H9 (cell line): ENCODE measurements around the gene TAS2R40. TPM values are rescaled to one million over a fixed set of nuclear protein-coding genes. Genes with fewer than 3 reads are reported as not detected.

Experiments used
- DNase-seq: peaks from one replicate; pipeline ENCODE4 v3.0.0-alpha.2; 2017
- H2AFZ ChIP-seq: one replicate; pipeline ENCODE4 v1.6.1; 2013; ENCODE audit warnings: mild to moderate bottlenecking, low read length, control low read depth, moderate library complexity
- H2AK5ac ChIP-seq: 2 replicates; pipeline ENCODE4 v1.6.1; 2013; ENCODE audit warnings: low read length, control low read depth, mixed read lengths; ENCODE audit not compliant: insufficient read length
- H2BK120ac ChIP-seq: one replicate; pipeline ENCODE4 v1.6.1; 2013; ENCODE audit warnings: low read depth, mild to moderate bottlenecking, low read length, control low read depth, inconsistent platforms; ENCODE audit not compliant: poor library complexity, severe bottlenecking
- H2BK12ac ChIP-seq: 2 replicates; pipeline ENCODE4 v1.6.1; 2013; ENCODE audit warnings: low read length, control low read depth, mixed read lengths, low read depth; ENCODE audit not compliant: insufficient read length
- H2BK15ac ChIP-seq: 2 replicates; pipeline ENCODE4 v1.6.1; 2013; ENCODE audit warnings: low read depth, low read length, control low read depth
- H2BK20ac ChIP-seq: one replicate; pipeline ENCODE4 v1.6.1; 2013; ENCODE audit warnings: low read depth, mild to moderate bottlenecking, low read length, control low read depth, inconsistent platforms; ENCODE audit not compliant: poor library complexity, severe bottlenecking
- H2BK5ac ChIP-seq: 2 replicates; pipeline ENCODE4 v1.6.1; 2013; ENCODE audit warnings: low read length, control low read depth, mixed read lengths; ENCODE audit not compliant: insufficient read length
- H3K14ac ChIP-seq: 2 replicates; pipeline ENCODE4 v1.6.1; 2013; ENCODE audit warnings: low read length, control low read depth; ENCODE audit not compliant: insufficient read depth
- H3K18ac ChIP-seq: 2 replicates; pipeline ENCODE4 v1.6.1; 2013; ENCODE audit warnings: low read depth, mild to moderate bottlenecking, mixed read lengths, low read length, control low read depth; ENCODE audit not compliant: insufficient read length
- H3K23ac ChIP-seq: 2 replicates; pipeline ENCODE4 v1.6.1; 2013; ENCODE audit warnings: low read length, control low read depth, mixed read lengths, low read depth; ENCODE audit not compliant: insufficient read length
- H3K23me2 ChIP-seq: 2 replicates; pipeline ENCODE4 v1.6.1; 2013; ENCODE audit warnings: low read depth, mild to moderate bottlenecking, mixed read lengths, low read length, control low read depth; ENCODE audit not compliant: insufficient read length, poor library complexity, severe bottlenecking
- H3K27ac ChIP-seq: 2 replicates; pipeline ENCODE4 v1.5.1; 2013; ENCODE audit warnings: low read length, control low read depth, mixed read lengths, low read depth; ENCODE audit not compliant: insufficient read length
- H3K27me3 ChIP-seq: 2 replicates; pipeline ENCODE4 v1.6.1; 2013; ENCODE audit warnings: low read length, control low read depth, inconsistent platforms; ENCODE audit not compliant: insufficient read depth
- H3K4ac ChIP-seq: 2 replicates; pipeline ENCODE4 v1.6.1; 2013; ENCODE audit warnings: low read depth, mild to moderate bottlenecking, control low read depth, inconsistent platforms, low read length, moderate library complexity
- H3K4me1 ChIP-seq: 2 replicates; pipeline ENCODE4 v1.6.1; 2013; ENCODE audit warnings: low read length, control low read depth, inconsistent platforms; ENCODE audit not compliant: insufficient read depth
- H3K4me2 ChIP-seq: 2 replicates; pipeline ENCODE4 v1.6.1; 2013; ENCODE audit warnings: low read length, control low read depth, mixed read lengths; ENCODE audit not compliant: insufficient read length, insufficient read depth
- H3K56ac ChIP-seq: 2 replicates; pipeline ENCODE4 v1.6.1; 2013; ENCODE audit warnings: low read depth, mild to moderate bottlenecking, mixed read lengths, low read length, control low read depth; ENCODE audit not compliant: insufficient read length
- H3K79me1 ChIP-seq: 2 replicates; pipeline ENCODE4 v1.6.1; 2013; ENCODE audit warnings: low read depth, mild to moderate bottlenecking, moderate library complexity, low read length, control low read depth, inconsistent platforms; ENCODE audit not compliant: insufficient read depth, poor library complexity, severe bottlenecking
- H3K79me2 ChIP-seq: 2 replicates; pipeline ENCODE4 v1.6.1; 2013; ENCODE audit warnings: low read length, control low read depth, inconsistent platforms; ENCODE audit not compliant: insufficient read depth
- H3K9ac ChIP-seq: 2 replicates; pipeline ENCODE4 v1.6.1; 2013; ENCODE audit warnings: low read length, control low read depth, mixed read lengths; ENCODE audit not compliant: insufficient read length; ENCODE audit errors: extremely low read depth
- H3K9me3 ChIP-seq: one replicate; pipeline ENCODE4 v1.6.1; 2013; ENCODE audit warnings: low read depth, low read length, inconsistent platforms; ENCODE audit not compliant: control insufficient read depth
- H3T11ph ChIP-seq: one replicate; pipeline ENCODE4 v1.6.1; 2013; ENCODE audit warnings: mild to moderate bottlenecking, low read length, control low read depth, inconsistent platforms
- H4K20me1 ChIP-seq: one replicate; pipeline ENCODE4 v1.6.1; 2013; ENCODE audit not compliant: control insufficient read depth, insufficient read length, insufficient read depth
- H4K5ac ChIP-seq: 2 replicates; pipeline ENCODE4 v1.6.1; 2013; ENCODE audit warnings: low read depth, mild to moderate bottlenecking, mixed read lengths, low read length, control low read depth; ENCODE audit not compliant: insufficient read length
- H4K8ac ChIP-seq: replicated peaks from 2 replicates; pipeline ENCODE4 v1.6.1; 2013; ENCODE audit warnings: low read length, control low read depth, mixed read lengths, low read depth; ENCODE audit not compliant: insufficient read length
- H4K91ac ChIP-seq: 2 replicates; pipeline ENCODE4 v1.6.1; 2013; ENCODE audit warnings: low read depth, mild to moderate bottlenecking, moderate library complexity, mixed read lengths, low read length, control low read depth; ENCODE audit not compliant: insufficient read length
- H3K27ac Mint-ChIP-seq, 3 experiments: 2 replicates in 2 of 3; 3 replicates in 1 of 3; pipeline ENCODE4 v1.8.0; 2020 to 2021; ENCODE audit warnings: mixed read lengths in 3 of 3, mild to moderate bottlenecking in 1 of 3, moderate library complexity in 1 of 3
- H3K27me3 Mint-ChIP-seq: 2 replicates; pipeline ENCODE4 v1.8.0; 2021; ENCODE audit warnings: low read depth, mild to moderate bottlenecking, moderate library complexity, mixed read lengths
- H3K36me3 Mint-ChIP-seq, 3 experiments: 2 replicates in 2 of 3; 3 replicates in 1 of 3; pipeline ENCODE4 v1.8.0; 2020 to 2021; ENCODE audit warnings: low read depth in 3 of 3, mixed read lengths in 3 of 3; ENCODE audit not compliant: insufficient read depth in 1 of 3
- H3K4me1 Mint-ChIP-seq, 2 experiments: 2 replicates each; pipeline ENCODE4 v1.8.0; 2020; ENCODE audit warnings: mixed read lengths in 2 of 2
- H3K4me3 Mint-ChIP-seq, 2 experiments: 2 replicates in 1 of 2; 3 replicates in 1 of 2; pipeline ENCODE4 v1.8.0; 2020 to 2021; ENCODE audit warnings: mild to moderate bottlenecking in 2 of 2, mixed read lengths in 2 of 2, moderate library complexity in 1 of 2
- H3K9me3 Mint-ChIP-seq, 2 experiments: 2 replicates in 1 of 2; 3 replicates in 1 of 2; pipeline ENCODE4 v1.8.0; 2020; ENCODE audit warnings: mild to moderate bottlenecking in 2 of 2, mixed read lengths in 2 of 2, moderate library complexity in 1 of 2
- WGBS: extraction: QIAGEN DNeasy Blood & Tissue Kit; methylation state at CpG from one replicate; pipeline ENCODE4 v1.1.7; 2013; ENCODE audit warnings: missing lambda C conversion rate, low lambda C conversion rate, mixed read lengths; ENCODE audit not compliant: insufficient read length; ENCODE audit errors: extremely low coverage; 5-methylcytosine and 5-hydroxymethylcytosine counted together
- total RNA-seq: library from RNA; stranded (reverse); gene quantifications from 2 replicates; pipeline ENCODE4 v1.2.1, GENCODE V29; 2021
- TF ChIP-seq, protein P1 (sequence below): fragments of 200-600 bp; sonication (generic); conservative IDR thresholded peaks from 3 replicates; pipeline ENCODE4 v1.8.0; 2021; ENCODE audit warnings: antibody characterized with exemption, mild to moderate bottlenecking

Gene TAS2R40
- total RNA-seq, 1 experiment from 2014 or later = not detected

DNA sequence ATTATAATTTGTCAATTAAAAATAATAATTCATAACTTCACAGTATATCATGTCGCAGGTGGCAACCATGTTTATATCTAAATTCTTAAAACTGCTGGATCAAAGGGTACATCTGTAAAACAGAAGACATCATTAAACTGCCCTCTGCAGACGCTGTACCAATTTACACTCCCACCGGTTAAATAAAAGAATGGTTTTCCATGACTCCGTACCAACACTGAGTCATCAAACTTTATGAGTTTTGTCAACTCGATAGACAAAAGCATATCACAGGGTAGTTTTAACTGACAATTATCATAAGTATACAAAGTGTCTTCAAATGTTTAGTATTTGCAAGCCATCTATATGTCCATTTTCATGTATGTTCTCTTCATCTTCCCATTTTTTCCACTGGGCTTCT is 35.7 kb downstream of the TAS2R40 start:
- peaks cover 1% of the 10 kb centered on the region; the same call in 1 of the 2 replicates for H3K27me3 Mint-ChIP-seq
- Histone ChIP-seq H2BK120ac (no peak overlapping the region), H4K91ac (no peak overlapping the region), H3K27ac (no peak overlapping the region), H3K79me1 (no peaks in the 10 kb centered on the region), H3K27me3 (no peaks in the 10 kb centered on the region), H4K8ac (no peak overlapping the region), H4K5ac (no peak overlapping the region), H3T11ph (no peak overlapping the region), H3K14ac (no peak overlapping the region), H3K23me2 (no peaks in the 10 kb centered on the region), H2BK20ac (no peak overlapping the region), H3K18ac (no peak overlapping the region), H4K20me1 (no peaks in the 10 kb centered on the region), H2BK15ac (no peak overlapping the region), H3K9ac (no peak overlapping the region), H3K4me2 (no peak overlapping the region), H3K9me3 (no peaks in the 10 kb centered on the region), H3K23ac (no peak overlapping the region), H2AK5ac (no peak overlapping the region), H3K4me1 (no peaks in the 10 kb centered on the region), H2BK12ac (no peak overlapping the region), H3K79me2 (no peaks in the 10 kb centered on the region), H2AFZ (no peak overlapping the region), H3K4ac (no peak overlapping the region), H3K56ac (no peak overlapping the region), H2BK5ac (no peak overlapping the region)
- 0 out of 4 replicates have a peak, but pooled peaks cover 0 to under 1% of the 10 kb centered on the region in 2 experiments for H3K4me1 Mint-ChIP-seq
- no peak overlapping the region for H3K4me3 Mint-ChIP-seq
- H3K27ac Mint-ChIP-seq = no peak overlapping the region
- no peak for DNase-seq
- WGBS = no CpG with 5 or more reads among the region's 5 CpGs
- TF ChIP-seq, protein P1, sequence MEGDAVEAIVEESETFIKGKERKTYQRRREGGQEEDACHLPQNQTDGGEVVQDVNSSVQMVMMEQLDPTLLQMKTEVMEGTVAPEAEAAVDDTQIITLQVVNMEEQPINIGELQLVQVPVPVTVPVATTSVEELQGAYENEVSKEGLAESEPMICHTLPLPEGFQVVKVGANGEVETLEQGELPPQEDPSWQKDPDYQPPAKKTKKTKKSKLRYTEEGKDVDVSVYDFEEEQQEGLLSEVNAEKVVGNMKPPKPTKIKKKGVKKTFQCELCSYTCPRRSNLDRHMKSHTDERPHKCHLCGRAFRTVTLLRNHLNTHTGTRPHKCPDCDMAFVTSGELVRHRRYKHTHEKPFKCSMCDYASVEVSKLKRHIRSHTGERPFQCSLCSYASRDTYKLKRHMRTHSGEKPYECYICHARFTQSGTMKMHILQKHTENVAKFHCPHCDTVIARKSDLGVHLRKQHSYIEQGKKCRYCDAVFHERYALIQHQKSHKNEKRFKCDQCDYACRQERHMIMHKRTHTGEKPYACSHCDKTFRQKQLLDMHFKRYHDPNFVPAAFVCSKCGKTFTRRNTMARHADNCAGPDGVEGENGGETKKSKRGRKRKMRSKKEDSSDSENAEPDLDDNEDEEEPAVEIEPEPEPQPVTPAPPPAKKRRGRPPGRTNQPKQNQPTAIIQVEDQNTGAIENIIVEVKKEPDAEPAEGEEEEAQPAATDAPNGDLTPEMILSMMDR = no peak
- H3K36me3 Mint-ChIP-seq = no peaks in the 10 kb centered on the region; a peak in 1 of 7 replicates
- peaks cover 0 to 2% of the 10 kb centered on the region in 2 experiments; a peak in 1 of 5 replicates for H3K9me3 Mint-ChIP-seq
